Glutamatergic neuron (in vitro differentiated cells): Measurements from ENCODE around the gene TSACC. TPM values are rescaled to one million over a fixed set of nuclear protein-coding genes. Genes with fewer than 3 reads are reported as not detected.

Experiments used
- DNase-seq: peaks from one replicate; pipeline ENCODE4 v3.0.0; 2022
- H3K27ac Mint-ChIP-seq: one replicate; pipeline ENCODE4 v1.8.0; 2020; ENCODE audit warnings: mild to moderate bottlenecking, mixed read lengths, inconsistent platforms; ENCODE audit not compliant: unreplicated experiment
- H3K27me3 Mint-ChIP-seq: one replicate; pipeline ENCODE4 v1.8.0; 2020; ENCODE audit warnings: mild to moderate bottlenecking, moderate library complexity, mixed read lengths, inconsistent platforms; ENCODE audit not compliant: unreplicated experiment
- H3K36me3 Mint-ChIP-seq: one replicate; pipeline ENCODE4 v1.8.0; 2020; ENCODE audit warnings: mild to moderate bottlenecking, mixed read lengths, inconsistent platforms; ENCODE audit not compliant: unreplicated experiment
- H3K4me1 Mint-ChIP-seq: one replicate; pipeline ENCODE4 v1.8.0; 2020; ENCODE audit warnings: mild to moderate bottlenecking, low read depth, mixed read lengths, inconsistent platforms; ENCODE audit not compliant: unreplicated experiment
- H3K4me3 Mint-ChIP-seq: one replicate; pipeline ENCODE4 v1.8.0; 2020; ENCODE audit warnings: mild to moderate bottlenecking, mixed read lengths, inconsistent platforms; ENCODE audit not compliant: unreplicated experiment
- H3K9me3 Mint-ChIP-seq: one replicate; pipeline ENCODE4 v1.8.0; 2020; ENCODE audit warnings: mild to moderate bottlenecking, moderate library complexity, mixed read lengths, inconsistent platforms; ENCODE audit not compliant: unreplicated experiment
- total RNA-seq: library from RNA; stranded (reverse); fragmentation: NEBNext Ultra II Directional; extraction: Animal tissue kit (Norgen Biotek cat#: 25700); gene quantifications from one replicate; pipeline ENCODE4 v1.2.1, GENCODE V29; 2021; ENCODE audit not compliant: unreplicated experiment
- TF ChIP-seq, protein P1 (sequence below): fragments of 200-600 bp; sonication (generic); IDR thresholded peaks from one replicate; pipeline ENCODE4 v1.5.0; 2021; ENCODE audit not compliant: partially characterized antibody, unreplicated experiment

Gene TSACC
- total RNA-seq, 1 donor from 2014 or later = not detected

GRCh38 chr1:156357977-156358376, 19.7 kb downstream of the TSACC start:
- Mint-ChIP-seq H3K4me3 (no peak overlapping the region), H3K27ac (no peak overlapping the region), H3K36me3 (no peaks in the 10 kb centered on the region), H3K4me1 (no peaks in the 10 kb centered on the region), H3K27me3 (peaks cover 2% of the 10 kb centered on the region), H3K9me3 (peaks cover 10% of the 10 kb centered on the region)
- TF ChIP-seq, protein P1, sequence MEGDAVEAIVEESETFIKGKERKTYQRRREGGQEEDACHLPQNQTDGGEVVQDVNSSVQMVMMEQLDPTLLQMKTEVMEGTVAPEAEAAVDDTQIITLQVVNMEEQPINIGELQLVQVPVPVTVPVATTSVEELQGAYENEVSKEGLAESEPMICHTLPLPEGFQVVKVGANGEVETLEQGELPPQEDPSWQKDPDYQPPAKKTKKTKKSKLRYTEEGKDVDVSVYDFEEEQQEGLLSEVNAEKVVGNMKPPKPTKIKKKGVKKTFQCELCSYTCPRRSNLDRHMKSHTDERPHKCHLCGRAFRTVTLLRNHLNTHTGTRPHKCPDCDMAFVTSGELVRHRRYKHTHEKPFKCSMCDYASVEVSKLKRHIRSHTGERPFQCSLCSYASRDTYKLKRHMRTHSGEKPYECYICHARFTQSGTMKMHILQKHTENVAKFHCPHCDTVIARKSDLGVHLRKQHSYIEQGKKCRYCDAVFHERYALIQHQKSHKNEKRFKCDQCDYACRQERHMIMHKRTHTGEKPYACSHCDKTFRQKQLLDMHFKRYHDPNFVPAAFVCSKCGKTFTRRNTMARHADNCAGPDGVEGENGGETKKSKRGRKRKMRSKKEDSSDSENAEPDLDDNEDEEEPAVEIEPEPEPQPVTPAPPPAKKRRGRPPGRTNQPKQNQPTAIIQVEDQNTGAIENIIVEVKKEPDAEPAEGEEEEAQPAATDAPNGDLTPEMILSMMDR = no peak
- DNase-seq = no peak

GRCh38 chr1:156358641-156359040, 20.3 kb downstream of the TSACC start:
- Mint-ChIP-seq H3K36me3 (no peaks in the 10 kb centered on the region), H3K9me3 (peaks cover 10% of the 10 kb centered on the region), H3K4me3 (no peak overlapping the region), H3K27me3 (peaks cover 2% of the 10 kb centered on the region), H3K27ac (no peak overlapping the region), H3K4me1 (no peaks in the 10 kb centered on the region)
- TF ChIP-seq, protein P1 = no peak
- DNase-seq = no peak

- Mint-ChIP-seq H3K9me3 (peaks cover 7% of the 10 kb centered on the region), H3K4me3 (no peak overlapping the region), H3K4me1 (no peaks in the 10 kb centered on the region), H3K27me3 (peaks cover 2% of the 10 kb centered on the region), H3K27ac (no peak overlapping the region), H3K36me3 (no peaks in the 10 kb centered on the region)
- no peak for DNase-seq
- TF ChIP-seq, protein P1 = no peak
Measured at GRCh38 chr1:156359249-156359648, 20.9 kb downstream of the TSACC start.

GRCh38 chr1:156359973-156360372, 21.6 kb downstream of the TSACC start:
- TF ChIP-seq, protein P1 = no peak
- Mint-ChIP-seq H3K36me3 (no peaks in the 10 kb centered on the region), H3K27me3 (peaks cover 4% of the 10 kb centered on the region), H3K9me3 (peaks cover 7% of the 10 kb centered on the region), H3K4me1 (no peaks in the 10 kb centered on the region), H3K27ac (no peak overlapping the region), H3K4me3 (no peak overlapping the region)
- DNase-seq = no peak

- TF ChIP-seq, protein P1 = no peak
Measured at GRCh38 chr1:156360534-156360933, 22.2 kb downstream of the TSACC start.

More at GRCh38 chr1:156360534-156360933, 22.2 kb downstream of the TSACC start:
- no peaks in the 10 kb centered on the region for H3K4me1 Mint-ChIP-seq
- no peak for DNase-seq
- peaks cover 4% of the 10 kb centered on the region for H3K27me3 Mint-ChIP-seq
- no peak overlapping the region for H3K27ac Mint-ChIP-seq
- H3K36me3 Mint-ChIP-seq = no peaks in the 10 kb centered on the region
- H3K4me3 Mint-ChIP-seq = no peak overlapping the region
- H3K9me3 Mint-ChIP-seq = peaks cover 7% of the 10 kb centered on the region
